OCI-LY1 (cell line): ENCODE measurements around the gene ALG9.

Experiments
- CTCF ChIP-seq: fragments of 200-600 bp; sonication (generic), shearing (Covaris generic); IDR thresholded peaks from 2 replicates; pipeline ENCODE4 v1.5.1; 2017; ENCODE audit warnings: mild to moderate bottlenecking, antibody characterized with exemption, low read length, moderate library complexity, mixed read lengths
- EZH2 ChIP-seq: fragments of 200-600 bp; sonication (generic), shearing (Covaris generic); IDR thresholded peaks from 2 replicates; pipeline ENCODE4 v1.8.0; 2017; ENCODE audit warnings: borderline replicate concordance, mixed run types, mild to moderate bottlenecking, antibody characterized with exemption, low read length, moderate library complexity, mixed read lengths

GRCh38 chr11:111779118-111779517, 92.3 kb downstream of the ALG9 start:
- TF ChIP-seq CTCF (no peak), EZH2 (no peak)
